ENCODE results near the gene PRKCZ.
A peak's percentile ranks its signal among the peaks of the same experiment; 100 is the strongest.

PRKCZ gene

GRCh38 chr1:2192031-2192995, 142.1 kb downstream of the PRKCZ start:
- no peak for DNase-seq (ENCODE audit: low read depth in 2 of 3, low spot score in 2 of 3)

DNA sequence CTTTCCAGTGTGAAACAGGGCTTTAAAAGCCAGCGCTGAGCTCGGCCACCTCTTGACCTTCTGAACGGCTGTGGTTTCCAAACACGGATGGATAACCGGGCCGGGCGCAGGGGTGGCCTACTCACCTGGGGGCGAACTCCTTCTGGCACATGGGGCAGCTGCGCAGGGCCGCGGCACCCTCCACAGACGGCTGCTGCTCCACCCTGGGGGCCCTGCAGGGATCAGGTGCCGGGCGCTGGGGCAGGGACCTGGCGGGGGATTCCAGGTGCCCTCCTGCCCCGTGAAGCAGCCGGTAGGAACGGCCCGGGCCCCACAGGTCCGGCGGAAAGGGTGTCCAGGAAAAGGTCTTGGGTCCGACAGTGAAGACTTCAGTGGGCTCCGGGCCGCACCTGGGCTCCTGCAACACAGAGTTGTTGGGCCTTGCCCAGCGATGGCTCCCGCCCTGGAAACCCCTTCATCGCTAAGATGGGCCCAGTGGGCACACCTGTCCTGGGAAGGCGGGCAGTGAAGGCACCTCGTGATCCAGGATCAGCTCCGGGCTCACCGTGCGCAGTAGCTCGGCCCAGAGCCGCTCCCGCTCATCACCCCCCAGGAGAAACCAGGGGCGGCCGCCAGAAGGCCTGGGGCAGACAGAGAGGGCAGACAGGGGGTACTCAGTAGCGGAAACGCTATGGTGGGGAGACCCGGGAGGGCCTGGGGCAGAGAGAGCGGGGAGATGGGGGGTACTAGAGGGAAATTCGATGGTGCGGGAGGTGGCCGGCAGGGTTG, 143.5 kb downstream of the PRKCZ start:
- DNase-seq (ENCODE audit: low read depth in 2 of 3, low spot score in 2 of 3): no peak

- peak in 1 of 3 experiments; percentile 67 for DNase-seq (ENCODE audit: low read depth in 2 of 3, low spot score in 2 of 3)
Measured at GRCh38 chr1:2194319-2194897, 144.2 kb downstream of the PRKCZ start, which contains the start of gene FAAP20. TSS of gene FAAP20 (minus strand) at chr1:2194772. CDS start at chr1:2194749, 23 bp downstream.

DNA sequence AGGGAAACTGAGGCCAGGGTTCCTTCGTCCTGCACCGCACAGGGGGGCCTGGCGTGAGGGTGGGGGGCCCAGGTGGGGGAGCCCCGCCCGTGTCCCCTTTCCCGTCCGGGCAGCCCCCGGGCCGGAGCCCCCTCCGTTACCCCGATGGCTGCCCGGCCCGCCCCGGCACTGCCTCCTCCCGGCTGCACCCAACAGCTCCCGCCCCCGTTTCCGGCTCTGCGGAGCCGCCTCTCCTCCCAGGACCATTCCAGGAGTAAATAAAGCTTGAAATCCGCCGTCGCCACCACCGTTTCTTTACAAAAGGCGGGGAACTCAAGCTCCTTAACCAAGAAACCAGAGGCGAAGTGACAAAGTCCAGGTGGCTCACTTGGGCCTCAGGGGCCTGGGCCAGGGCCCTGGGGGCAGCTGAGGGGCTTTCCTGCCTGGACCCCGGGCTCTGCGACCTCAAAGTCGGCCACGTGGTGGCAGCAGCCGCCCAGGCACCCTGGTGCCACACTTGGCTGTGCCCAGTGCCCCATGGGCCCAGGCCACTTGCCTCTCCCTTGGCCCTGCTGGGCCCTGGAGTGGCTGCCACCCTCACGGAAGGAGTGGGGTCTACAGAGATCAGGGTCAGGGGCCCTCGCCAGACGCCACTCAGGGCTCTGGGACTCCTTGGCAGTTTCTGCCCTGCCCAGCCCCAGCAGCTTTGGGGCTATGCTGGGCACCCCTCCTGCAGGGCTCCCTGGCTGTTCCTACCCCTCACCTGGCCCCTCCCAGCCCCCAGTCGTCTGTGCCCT, 144.9 kb downstream of the PRKCZ start:
- peak; percentile 70 to 89 (median 78) for DNase-seq (ENCODE audit: low read depth in 2 of 3, low spot score in 2 of 3)

DNA sequence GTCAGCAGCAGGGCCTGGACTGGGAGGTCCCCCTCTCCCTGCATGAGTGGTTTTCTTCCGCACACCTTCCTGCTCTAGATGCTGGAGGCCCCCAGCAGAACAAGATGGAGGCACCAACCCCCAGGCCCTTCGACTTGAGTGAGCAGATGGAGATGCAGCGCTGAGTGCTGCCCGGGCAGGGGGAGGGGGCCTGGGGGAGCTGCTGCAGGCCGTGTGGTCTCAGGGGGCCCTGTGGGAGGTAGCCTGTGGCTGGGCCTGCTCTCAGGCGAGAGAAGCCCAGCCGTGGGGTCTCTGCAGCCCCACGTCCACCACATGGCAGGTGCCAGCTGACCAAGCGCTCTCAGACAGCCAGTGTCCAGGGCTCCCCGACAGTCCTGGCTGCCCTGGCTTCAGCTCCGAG, 145.6 kb downstream of the PRKCZ start:
- no peak for DNase-seq (ENCODE audit: low read depth in 2 of 3, low spot score in 2 of 3)

- DNase-seq (ENCODE audit: low read depth in 2 of 3, low spot score in 2 of 3): no peak
Measured at GRCh38 chr1:2196901-2197638, 146.9 kb downstream of the PRKCZ start.

GRCh38 chr1:2197707-2198165, 147.5 kb downstream of the PRKCZ start:
- DNase-seq (ENCODE audit: low read depth in 2 of 3, low spot score in 2 of 3): no peak

DNA sequence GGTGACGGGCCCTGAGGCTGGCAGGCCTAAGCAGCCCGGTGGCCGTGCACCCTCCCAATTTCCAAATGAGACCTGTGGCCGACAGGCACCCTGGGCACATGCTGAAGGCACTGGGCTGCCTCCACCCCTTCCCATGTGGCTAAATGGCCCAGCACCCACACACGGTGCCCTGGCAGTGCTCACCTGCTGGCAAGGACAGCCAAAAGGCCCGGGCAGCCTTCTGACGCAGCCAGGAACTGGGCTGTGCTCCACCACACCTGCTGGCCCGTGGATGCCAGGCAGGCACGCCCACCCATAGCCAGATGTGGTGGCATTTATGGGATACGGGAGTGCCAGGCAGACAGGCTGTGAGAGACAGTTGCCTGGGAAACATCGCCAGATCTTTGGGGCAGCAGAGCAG, 148.4 kb downstream of the PRKCZ start:
- no peak for DNase-seq (ENCODE audit: low read depth in 2 of 3, low spot score in 2 of 3)

GRCh38 chr1:2199042-2199810, 149.0 kb downstream of the PRKCZ start:
- DNase-seq (ENCODE audit: low read depth in 2 of 3, low spot score in 2 of 3): peak; percentile 54 to 67 (median 62)

DNA sequence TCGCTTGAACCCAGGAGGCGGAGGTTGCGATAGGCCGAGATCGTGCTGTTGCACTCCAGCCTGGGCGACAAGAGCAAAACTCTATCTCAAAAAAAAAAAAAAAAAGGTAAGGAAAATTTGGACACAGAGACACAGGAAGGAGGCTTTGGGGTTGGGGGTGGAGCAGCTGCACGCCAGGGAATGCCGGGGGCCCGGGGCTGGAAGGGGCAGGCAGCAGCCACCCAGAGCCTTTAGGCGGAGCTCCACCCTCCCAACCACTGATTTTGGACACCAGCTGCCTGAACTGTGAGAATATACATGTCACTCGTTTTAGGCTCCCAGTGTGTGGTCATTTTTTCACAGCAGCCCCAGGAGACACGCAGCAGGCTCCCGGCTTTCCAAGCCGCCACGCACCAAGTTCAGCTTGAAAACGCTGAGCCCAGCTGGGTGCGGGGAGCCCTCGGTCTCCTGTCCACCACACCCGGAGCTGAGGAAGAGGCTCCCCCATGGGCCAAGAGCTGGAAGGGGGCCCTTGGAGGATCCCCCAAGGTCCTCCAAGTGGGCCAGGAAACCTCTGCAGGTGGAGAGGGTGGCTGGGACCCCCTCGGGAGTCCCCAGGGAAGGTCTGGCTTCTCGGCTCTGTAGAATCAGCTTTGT, 150.2 kb downstream of the PRKCZ start:
- DNase-seq (ENCODE audit: low read depth in 2 of 3, low spot score in 2 of 3): no peak

DNA sequence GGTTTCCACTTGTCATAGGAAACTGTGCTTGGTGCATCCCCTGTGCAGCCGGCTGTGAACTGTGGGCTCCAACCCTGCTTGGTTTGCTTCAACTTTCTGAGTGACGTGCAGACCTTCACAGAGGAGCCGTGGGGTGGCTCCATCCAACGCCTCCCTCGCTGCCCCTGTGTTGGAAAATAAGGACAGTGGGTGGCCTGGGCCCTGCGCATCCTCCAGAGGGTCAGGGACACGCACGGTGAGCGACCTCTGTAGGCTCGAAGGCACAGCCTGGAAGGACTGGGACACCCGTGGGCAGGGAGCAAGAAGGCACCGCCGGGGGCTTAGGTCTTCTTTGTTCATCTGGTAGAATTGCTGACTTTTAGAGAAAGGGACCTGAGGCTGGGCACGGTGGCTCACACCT, 150.9 kb downstream of the PRKCZ start:
- no peak for DNase-seq (ENCODE audit: low read depth in 2 of 3, low spot score in 2 of 3)

DNA sequence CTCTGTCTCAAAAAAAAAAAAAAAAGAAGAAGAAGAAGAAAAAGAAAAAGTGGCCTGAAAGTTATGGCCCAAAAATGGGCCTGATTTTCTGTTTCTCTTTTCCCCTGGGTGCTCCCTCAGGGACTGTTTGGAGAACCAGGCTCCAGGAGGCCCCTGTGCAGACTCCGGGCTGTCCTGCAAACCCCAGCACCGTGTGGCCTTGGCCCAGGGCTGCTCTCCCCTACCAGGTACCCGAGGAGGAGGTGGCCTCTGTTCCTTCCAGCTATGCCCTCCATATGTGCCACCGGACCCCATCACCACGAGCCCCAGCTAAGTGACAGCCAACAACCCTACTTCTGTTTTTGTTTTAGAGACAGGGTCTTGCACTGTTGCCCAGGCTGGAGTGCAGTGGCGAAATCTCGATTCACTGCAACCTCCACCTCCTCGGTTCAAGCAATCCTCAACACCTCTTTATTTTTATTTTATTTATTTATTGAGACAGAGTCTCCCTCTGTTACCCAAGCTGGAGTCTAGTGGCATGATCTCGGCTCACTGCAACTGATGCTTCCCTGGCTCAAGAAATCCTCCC, 151.9 kb downstream of the PRKCZ start:
- DNase-seq (ENCODE audit: low read depth in 2 of 3, low spot score in 2 of 3): no peak

DNA sequence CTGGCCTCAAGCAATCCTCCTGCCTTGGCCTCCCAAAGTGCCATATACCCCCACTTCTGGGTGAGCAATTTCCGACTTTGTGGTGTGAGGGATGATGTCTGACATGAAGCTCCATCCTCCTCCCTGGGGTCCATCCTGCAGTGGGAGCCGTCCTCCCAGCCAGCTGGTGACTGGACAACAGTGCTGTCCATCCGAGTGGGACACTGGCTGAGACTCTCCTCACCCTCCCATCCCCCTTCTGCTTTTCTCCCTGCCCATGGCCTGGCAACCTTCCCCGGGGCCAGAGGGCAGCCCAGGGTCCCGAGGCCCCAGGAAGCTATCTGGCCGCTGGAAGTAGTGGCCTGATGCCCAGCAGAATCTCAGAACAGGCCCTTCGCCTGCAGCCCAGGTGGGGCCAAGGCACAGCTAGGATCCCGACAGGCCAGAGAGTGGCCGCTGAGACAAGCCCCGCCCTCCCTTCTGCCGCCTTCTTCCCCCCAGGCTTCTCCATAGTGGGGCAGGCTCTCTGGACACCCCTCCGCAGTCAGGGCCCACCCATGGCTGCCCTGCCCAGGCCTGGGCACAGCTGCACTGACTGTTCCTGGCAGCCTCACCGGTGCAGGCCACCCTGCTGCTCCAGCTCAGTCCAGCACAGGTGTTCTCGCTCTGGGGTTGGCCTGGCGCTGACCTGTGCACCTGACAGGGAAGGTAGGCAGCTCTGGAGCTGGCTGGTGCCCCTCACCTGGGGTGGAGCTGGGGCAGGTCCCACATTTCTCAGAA, 152.8 kb downstream of the PRKCZ start:
- DNase-seq (ENCODE audit: low read depth in 2 of 3, low spot score in 2 of 3): no peak

DNA sequence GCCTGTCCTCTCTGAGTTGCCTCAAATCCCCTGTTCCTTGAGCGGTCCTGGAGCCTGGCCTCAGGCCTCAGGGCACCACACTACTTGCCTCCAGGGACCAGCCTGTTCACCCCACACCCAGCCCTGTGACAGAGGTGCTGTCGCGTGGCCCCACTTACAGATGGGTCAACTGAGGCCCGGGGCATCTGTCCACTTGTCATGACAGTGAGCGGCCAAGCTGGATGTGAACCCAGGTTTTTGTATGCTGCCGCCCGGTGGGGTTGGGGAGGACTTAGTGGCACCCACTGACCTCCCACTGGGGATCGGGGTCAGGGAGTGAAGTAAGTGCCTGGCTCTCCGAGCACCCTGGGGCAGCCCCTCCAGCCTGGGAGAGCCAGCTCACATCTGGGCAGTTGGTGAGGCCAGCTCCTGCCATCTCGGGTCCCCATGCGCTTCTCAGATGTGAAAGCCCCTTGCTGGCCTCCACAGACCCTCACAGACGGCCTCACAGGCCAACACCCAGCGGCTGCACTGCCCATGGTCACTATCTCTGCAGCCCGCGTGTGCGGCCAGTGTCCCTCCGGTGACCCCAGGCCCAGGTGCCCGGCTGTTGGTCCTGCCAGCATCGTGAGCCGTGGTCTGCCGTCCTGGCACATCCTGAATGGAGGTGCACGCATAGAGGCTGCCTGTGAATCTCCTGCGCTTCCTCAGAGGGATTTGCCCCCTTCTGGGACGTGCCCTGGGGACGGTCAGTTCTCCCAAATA, 153.6 kb downstream of the PRKCZ start:
- no peak for DNase-seq (ENCODE audit: low read depth in 2 of 3, low spot score in 2 of 3)

- DNase-seq (ENCODE audit: low read depth in 2 of 3, low spot score in 2 of 3): no peak
Measured at GRCh38 chr1:2204415-2205190, 154.4 kb downstream of the PRKCZ start.

Data from activated CD8-positive, alpha-beta memory T cell treated with anti-CD3 and anti-CD28 coated beads for 48 hours (primary cell).